ENCODE measurements around the gene LY6G6D.

GRCh38 chr6:31710523-31711219 is 4.5 kb upstream of the LY6G6D start:
- no peak for TF ChIP-seq POLR2A (IDR thresholded peaks at IDR 0.05; ENCODE audit: low read depth, low read length)
- TF ChIP-seq EZH2 (IDR thresholded peaks at IDR 0.05; ENCODE audit: borderline replicate concordance, low read depth, low read length, severe bottlenecking) = no peak
- no peak for TF ChIP-seq CTCF (IDR thresholded peaks at IDR 0.05; ENCODE audit: extremely low read depth in 1 of 2, insufficient read depth in 1 of 2, low read depth in 1 of 2, low read length in 2 of 2)
- no peak for TF ChIP-seq POLR2AphosphoS5 (IDR thresholded peaks at IDR 0.05; ENCODE audit: insufficient read depth, low read depth, low read length)
- TF ChIP-seq MYC (IDR thresholded peaks at IDR 0.05; ENCODE audit: low read depth, low read length) = no peak
- TF ChIP-seq, protein P1, sequence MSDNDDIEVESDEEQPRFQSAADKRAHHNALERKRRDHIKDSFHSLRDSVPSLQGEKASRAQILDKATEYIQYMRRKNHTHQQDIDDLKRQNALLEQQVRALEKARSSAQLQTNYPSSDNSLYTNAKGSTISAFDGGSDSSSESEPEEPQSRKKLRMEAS (IDR thresholded peaks at IDR 0.05; ENCODE audit: insufficient read depth, insufficient read length) = no peak
- TF ChIP-seq JUN (IDR thresholded peaks at IDR 0.05; ENCODE audit: borderline replicate concordance, insufficient read depth, insufficient read length, low read depth) = no peak

All from endothelial cell of umbilical vein (primary cell).